Fibroblast of lung (primary cell): ENCODE results near the gene CTXND2.

Experiments used
- EZH2 ChIP-seq: IDR thresholded peaks from 2 replicates; pipeline ENCODE4 v1.5.1; 2012; ENCODE audit warnings: low read length, control low read depth, mild to moderate bottlenecking; ENCODE audit errors: missing control alignments
- TF ChIP-seq, protein P1 (sequence below), 2 donors: IDR thresholded peaks in 1 of 2; conservative IDR thresholded peaks in 1 of 2; 1 replicate in 1 of 2; 2 replicates in 1 of 2; pipeline ENCODE4 v1.5.1; 2011 to 2012; ENCODE audit warnings: low read length in 2 of 2, control low read depth in 1 of 2, inconsistent platforms in 1 of 2, low read depth in 1 of 2, mild to moderate bottlenecking in 1 of 2

DNA sequence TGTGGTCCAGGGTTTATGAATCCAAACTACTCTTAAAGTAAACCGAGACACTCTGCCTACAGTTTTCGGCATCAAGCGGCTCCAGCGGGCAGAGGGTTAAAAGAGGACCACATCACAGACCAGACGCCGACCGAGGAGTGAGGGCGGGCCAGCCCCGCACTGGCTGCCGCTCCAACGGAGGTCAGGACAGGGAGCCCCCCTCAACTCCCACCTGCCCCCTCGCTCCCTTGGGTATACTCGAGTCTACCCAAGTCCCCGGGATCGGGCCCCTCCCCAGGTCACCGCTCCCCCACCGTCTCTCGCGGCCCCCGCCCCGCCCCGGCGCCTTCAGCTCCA lies 10.8 kb upstream of the CTXND2 start:
- TF ChIP-seq, protein P1, sequence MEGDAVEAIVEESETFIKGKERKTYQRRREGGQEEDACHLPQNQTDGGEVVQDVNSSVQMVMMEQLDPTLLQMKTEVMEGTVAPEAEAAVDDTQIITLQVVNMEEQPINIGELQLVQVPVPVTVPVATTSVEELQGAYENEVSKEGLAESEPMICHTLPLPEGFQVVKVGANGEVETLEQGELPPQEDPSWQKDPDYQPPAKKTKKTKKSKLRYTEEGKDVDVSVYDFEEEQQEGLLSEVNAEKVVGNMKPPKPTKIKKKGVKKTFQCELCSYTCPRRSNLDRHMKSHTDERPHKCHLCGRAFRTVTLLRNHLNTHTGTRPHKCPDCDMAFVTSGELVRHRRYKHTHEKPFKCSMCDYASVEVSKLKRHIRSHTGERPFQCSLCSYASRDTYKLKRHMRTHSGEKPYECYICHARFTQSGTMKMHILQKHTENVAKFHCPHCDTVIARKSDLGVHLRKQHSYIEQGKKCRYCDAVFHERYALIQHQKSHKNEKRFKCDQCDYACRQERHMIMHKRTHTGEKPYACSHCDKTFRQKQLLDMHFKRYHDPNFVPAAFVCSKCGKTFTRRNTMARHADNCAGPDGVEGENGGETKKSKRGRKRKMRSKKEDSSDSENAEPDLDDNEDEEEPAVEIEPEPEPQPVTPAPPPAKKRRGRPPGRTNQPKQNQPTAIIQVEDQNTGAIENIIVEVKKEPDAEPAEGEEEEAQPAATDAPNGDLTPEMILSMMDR (conservative IDR thresholded peaks at IDR 0.05 in 1 of 2, IDR thresholded peaks at IDR 0.05 in 1 of 2; ENCODE audit: low read depth in 1 of 2, low read length in 2 of 2), result no peak
- TF ChIP-seq EZH2, result no peak
